Endothelial cell of umbilical vein (primary cell): ENCODE results near the gene TTN. TPM values are rescaled to one million over a fixed set of nuclear protein-coding genes. Genes with fewer than 3 reads are reported as not detected.

ENCODE experiments used
- BruUV-seq: library from RNA; stranded (reverse); fragments of 400-500 nt; replicated peaks from 2 replicates; lab custom pipeline; 2021; lab: Mats Ljungman, UMichigan
- CTCF ChIA-PET: fragments of 300-600, 350-600 bp; sonication (Branson Sonifier 250); formaldehyde crosslinking; loops from one replicate; lab custom pipeline; 2021; ENCODE audit warnings: antibody characterized with exemption, inconsistent platforms; lab: Charles Lee
- POLR2A ChIA-PET: fragments of 300-600, 350-600 bp; sonication (Branson Sonifier 250); formaldehyde crosslinking; loops from one replicate; lab custom pipeline; 2021; ENCODE audit warnings: antibody characterized with exemption, inconsistent platforms; lab: Charles Lee
- DNase-seq: peaks from one replicate; pipeline ENCODE4 v3.0.0-alpha.2; 2011; ENCODE audit warnings: low read depth, low spot score
- FAIRE-seq: peaks from 2 replicates; lab custom pipeline; 2011; peaks lifted over from hg19 to GRCh38; lab: Jason Lieb, UNC
- H2AFZ ChIP-seq: 2 replicates; pipeline ENCODE4 v1.6.0; 2012; ENCODE audit warnings: low read depth, low read length, control low read depth, inconsistent platforms
- H3K27ac ChIP-seq: 2 replicates; pipeline ENCODE4 v1.5.1; 2011; ENCODE audit warnings: low read depth, mild to moderate bottlenecking, control low read depth, low read length, moderate library complexity; ENCODE audit not compliant: insufficient read depth
- H3K27me3 ChIP-seq, 2 experiments: 2 replicates each; pipeline versions ENCODE4 v1.6.0 to v1.6.1; 2011; ENCODE audit warnings: low read length in 2 of 2, mixed read lengths in 1 of 2; ENCODE audit not compliant: control insufficient read depth in 2 of 2, insufficient read depth in 2 of 2
- H3K36me3 ChIP-seq, 2 experiments: 2 replicates in 1 of 2; 3 replicates in 1 of 2; pipeline ENCODE4 v1.5.1; 2011; ENCODE audit warnings: low read length in 2 of 2, mild to moderate bottlenecking in 1 of 2, moderate library complexity in 1 of 2; ENCODE audit not compliant: control insufficient read depth in 2 of 2, insufficient read depth in 2 of 2; ENCODE audit errors: extremely low read depth in 1 of 2
- H3K4me1 ChIP-seq: 3 replicates; pipeline ENCODE4 v1.5.1; 2011; ENCODE audit warnings: mild to moderate bottlenecking, low read length; ENCODE audit not compliant: control insufficient read depth, insufficient read depth; ENCODE audit errors: extremely low read depth
- H3K4me2 ChIP-seq: 2 replicates; pipeline ENCODE4 v1.6.1; 2011; ENCODE audit warnings: low read length, control low read depth, mixed read lengths; ENCODE audit not compliant: insufficient read depth
- H3K4me3 ChIP-seq, 3 experiments: fragments of 200-600 bp in 1 of 3; sonication (generic), shearing (Covaris generic) in 1 of 3; replicated peaks in 1 of 3; 2 replicates each; pipeline ENCODE4 v1.5.1; 2011 to 2016; ENCODE audit warnings: control low read depth in 3 of 3, low read length in 3 of 3, mild to moderate bottlenecking in 2 of 3, inconsistent platforms in 1 of 3, low read depth in 1 of 3, moderate library complexity in 1 of 3; ENCODE audit not compliant: insufficient read depth in 1 of 3
- H3K79me2 ChIP-seq: 2 replicates; pipeline ENCODE4 v1.6.0; 2012; ENCODE audit warnings: low read length, inconsistent platforms; ENCODE audit not compliant: control insufficient read depth, insufficient read depth
- H3K9ac ChIP-seq: replicated peaks from 2 replicates; pipeline ENCODE3; 2011; ENCODE audit warnings: low read length, control low read depth; ENCODE audit not compliant: insufficient read depth; ENCODE audit errors: extremely low read depth
- H3K9me1 ChIP-seq: replicated peaks from 3 replicates; pipeline ENCODE4 v1.6.0; 2011; ENCODE audit warnings: mild to moderate bottlenecking, low read length; ENCODE audit not compliant: control insufficient read depth, insufficient read depth; ENCODE audit errors: extremely low read depth
- H3K9me3 ChIP-seq: replicated peaks from 2 replicates; pipeline ENCODE4 v1.5.1; 2012; ENCODE audit warnings: low read length, inconsistent platforms; ENCODE audit not compliant: control insufficient read depth, insufficient read depth
- H4K20me1 ChIP-seq: replicated peaks from 2 replicates; pipeline ENCODE3; 2011; ENCODE audit warnings: mild to moderate bottlenecking, low read length; ENCODE audit not compliant: control insufficient read depth, insufficient read depth; ENCODE audit errors: extremely low read depth
- CTCF ChIP-seq, 2 donors: IDR thresholded peaks; 1 replicate in 1 of 2; 2 replicates in 1 of 2; pipeline ENCODE4 v1.5.1; 2011; ENCODE audit warnings: low read length in 2 of 2, mild to moderate bottlenecking in 2 of 2, moderate library complexity in 2 of 2, control low read depth in 1 of 2, inconsistent platforms in 1 of 2, low read depth in 1 of 2; ENCODE audit not compliant: insufficient read depth in 1 of 2; ENCODE audit errors: extremely low read depth in 1 of 2
- EZH2 ChIP-seq: IDR thresholded peaks from 2 replicates; pipeline ENCODE4 v1.6.1; 2012; ENCODE audit warnings: borderline replicate concordance, low read depth, mild to moderate bottlenecking, moderate library complexity, low read length, inconsistent platforms; ENCODE audit not compliant: severe bottlenecking
- FOS ChIP-seq: IDR thresholded peaks from 2 replicates; pipeline ENCODE4 v1.6.1; 2011; ENCODE audit warnings: mild to moderate bottlenecking, low read length, moderate library complexity, borderline replicate concordance; ENCODE audit not compliant: insufficient read depth
- GATA2 ChIP-seq: IDR thresholded peaks from 2 replicates; pipeline ENCODE4 v1.7.0; 2011; ENCODE audit warnings: low read depth, mild to moderate bottlenecking, moderate library complexity, mixed read lengths, low read length; ENCODE audit not compliant: insufficient read length, insufficient read depth
- JUN ChIP-seq: IDR thresholded peaks from 2 replicates; pipeline ENCODE4 v1.6.1; 2011; ENCODE audit warnings: borderline replicate concordance, low read depth; ENCODE audit not compliant: insufficient read length, insufficient read depth
- MAX ChIP-seq: IDR thresholded peaks from 2 replicates; pipeline ENCODE4 v1.6.1; 2011; ENCODE audit not compliant: insufficient read depth, insufficient read length
- MYC ChIP-seq: IDR thresholded peaks from one replicate; pipeline ENCODE4 v1.6.1; 2011; ENCODE audit warnings: mild to moderate bottlenecking, low read depth, low read length
- POLR2A ChIP-seq: IDR thresholded peaks from 2 replicates; pipeline ENCODE4 v1.6.1; 2012; ENCODE audit warnings: low read depth, mild to moderate bottlenecking, control low read depth, low read length
- POLR2AphosphoS5 ChIP-seq: IDR thresholded peaks from 2 replicates; pipeline ENCODE4 v1.6.1; 2012; ENCODE audit warnings: low read depth, mild to moderate bottlenecking, control low read depth, low read length, moderate library complexity; ENCODE audit not compliant: insufficient read depth
- dilution Hi-C: fragments of 300-500 bp; cut with MboI; formaldehyde crosslinking; loops from one replicate; pipeline ENCODE4 v1.15.0; 2019; ENCODE audit warnings: low sequenced_read_pairs; ENCODE audit not compliant: extremely low pct_ligation_motif_present
- intact Hi-C: fragments of 100-400 bp; cut with micrococcal nuclease; formaldehyde crosslinking; loops from one replicate; pipeline ENCODE4 v1.10.0; 2022
- polyA plus RNA-seq, 4 experiments: library from polyadenylated mRNA; depleted of rRNA in 3 of 4; stranded (reverse) in 3 of 4; unstranded in 1 of 4; fragments of >200 nt; gene quantifications; 2 replicates each; pipeline versions ENCODE4 v1.2.1 to v1.2.3, GENCODE V29; 2011 to 2012; ENCODE audit warnings: missing spikeins in 1 of 4
- total RNA-seq: library from RNA; stranded (reverse); gene quantifications from 2 replicates; pipeline ENCODE4 v1.2.3, GENCODE V29; 2021

The TTN gene
- total and polyA plus RNA-seq, 2 donors (not counting 3 experiments of a cell fraction or from before 2014, with no cell fraction given) = 0.11 to 0.49 TPM

GRCh38 chr2:178715366-178715765, 91.9 kb downstream of the TTN start:
- no peak overlapping the region for H3K9ac ChIP-seq
- ChIA-PET CTCF (interaction anchor here (1.3 kb wide), 1 partner anchor 15 kb away, joined by 6 read pairs; no protein-coding TSS in a partner anchor), POLR2A (no interaction called here)
- BruUV-seq = no TSS peak
- dilution Hi-C loops = no loop called here
- H3K79me2 ChIP-seq = no peaks in the 10 kb centered on the region
- no peaks in the 10 kb centered on the region for H3K9me3 ChIP-seq
- no peaks in the 10 kb centered on the region for H3K27me3 ChIP-seq
- no peak overlapping the region for H2AFZ ChIP-seq
- no peaks in the 10 kb centered on the region for H3K36me3 ChIP-seq
- FAIRE-seq = no peak
- no peak overlapping the region for H3K4me2 ChIP-seq
- intact Hi-C loops = no loop called here
- H3K27ac ChIP-seq = no peak overlapping the region
- TF ChIP-seq MYC (no peak), POLR2A (no peak), MAX (no peak), POLR2AphosphoS5 (no peak), GATA2 (no peak), EZH2 (no peak), FOS (no peak), JUN (no peak), CTCF (IDR thresholded peaks at IDR 0.05; ENCODE audit: extremely low read depth in 1 of 2, insufficient read depth in 1 of 2, low read depth in 1 of 2, low read length in 2 of 2) (no peak)
- no peak for DNase-seq
- H3K9me1 ChIP-seq = no peaks in the 10 kb centered on the region
- H4K20me1 ChIP-seq = no peaks in the 10 kb centered on the region
- no peaks in the 10 kb centered on the region for H3K4me1 ChIP-seq
- H3K4me3 ChIP-seq = no peak overlapping the region
